ENCODE data around the gene EFR3B. TPM values are rescaled to one million over a fixed set of nuclear protein-coding genes. Genes with fewer than 3 reads are reported as not detected.
"Not testable (repeated sequence)": the region's sequence is repeated elsewhere in the genome, so short reads cannot be mapped to it uniquely, and the experiment has no call there.

EFR3B gene
- total RNA-seq, 1 donor = under 0.01 TPM

GRCh38 chr2:25132299-25132635, 90.4 kb downstream of the EFR3B start:
- TF ChIP-seq CTCF (IDR thresholded peaks at IDR 0.05; ENCODE audit: insufficient read depth, low read depth, low read length) = no peak
- no peak for DNase-seq (ENCODE audit: low read depth)
- H3K4me3 ChIP-seq (ENCODE audit: low read depth, low read length) = no peak overlapping the region

GRCh38 chr2:25132693-25133092, 90.8 kb downstream of the EFR3B start:
- TF ChIP-seq CTCF (IDR thresholded peaks at IDR 0.05; ENCODE audit: insufficient read depth, low read depth, low read length) = no peak
- H3K4me3 ChIP-seq (ENCODE audit: low read depth, low read length) = no peak overlapping the region
- no peak for DNase-seq (ENCODE audit: low read depth)

GRCh38 chr2:25140535-25140934, 98.7 kb downstream of the EFR3B start:
- not testable (repeated sequence) for H3K4me3 ChIP-seq (ENCODE audit: low read depth, low read length); DNase-seq (ENCODE audit: low read depth)

GRCh38 chr2:25141120-25141519, 99.2 kb downstream of the EFR3B start:
- H3K4me3 ChIP-seq (ENCODE audit: low read depth, low read length) = no peak overlapping the region
- no peak for DNase-seq (ENCODE audit: low read depth)
- TF ChIP-seq CTCF (IDR thresholded peaks at IDR 0.05; ENCODE audit: insufficient read depth, low read depth, low read length) = no peak

- no peak for TF ChIP-seq CTCF (IDR thresholded peaks at IDR 0.05; ENCODE audit: insufficient read depth, low read depth, low read length)
- H3K4me3 ChIP-seq (ENCODE audit: low read depth, low read length) = no peak overlapping the region
- no peak for DNase-seq (ENCODE audit: low read depth)
These were observed 103.9 kb downstream of the EFR3B start for GRCh38 chr2:25145803-25146202.

GRCh38 chr2:25146896-25147295, 105.0 kb downstream of the EFR3B start:
- no peak for DNase-seq (ENCODE audit: low read depth)
- H3K4me3 ChIP-seq (ENCODE audit: low read depth, low read length) = no peak overlapping the region
- no peak for TF ChIP-seq CTCF (IDR thresholded peaks at IDR 0.05; ENCODE audit: insufficient read depth, low read depth, low read length)

- TF ChIP-seq CTCF (IDR thresholded peaks at IDR 0.05; ENCODE audit: insufficient read depth, low read depth, low read length) = no peak
- H3K4me3 ChIP-seq (ENCODE audit: low read depth, low read length) = no peak overlapping the region
- DNase-seq (ENCODE audit: low read depth) = no peak
These were observed 107.8 kb downstream of the EFR3B start for GRCh38 chr2:25149646-25150045.

- not testable (repeated sequence) for H3K4me3 ChIP-seq (ENCODE audit: low read depth, low read length); DNase-seq (ENCODE audit: low read depth)
These were observed 109.1 kb downstream of the EFR3B start for GRCh38 chr2:25150993-25151392.

Data from fibroblast of villous mesenchyme (primary cell).